WTC11 (cell line): ENCODE measurements around the gene COG5. TPM values are rescaled to one million over a fixed set of nuclear protein-coding genes. Genes with fewer than 3 reads are reported as not detected.

Experiments used
- ATAC-seq: fragments of 200-7000 bp; cut with Tn5 transposase; 2 replicates; pipeline ENCODE4 v1.10.0; 2021; ENCODE audit warnings: mild to moderate bottlenecking, moderate library complexity
- CTCF ChIA-PET: fragments of 300-600 bp; sonication (Branson Sonifier 250); formaldehyde crosslinking; loops from one replicate; lab custom pipeline; 2021; ENCODE audit warnings: antibody characterized with exemption; lab: Charles Lee
- POLR2A ChIA-PET: fragments of 350-600 bp; sonication (Branson Sonifier 250); formaldehyde crosslinking; loops from one replicate; lab custom pipeline; 2021; ENCODE audit warnings: antibody characterized with exemption; lab: Charles Lee
- DNase-seq: peaks from one replicate; pipeline ENCODE4 v3.0.0; 2021; ENCODE audit warnings: low spot score
- H3K27ac Mint-ChIP-seq: 2 replicates; pipeline ENCODE4 v1.8.0; 2021; ENCODE audit warnings: mixed read lengths
- H3K27me3 Mint-ChIP-seq: 2 replicates; pipeline ENCODE4 v1.8.0; 2021; ENCODE audit warnings: low read depth, mild to moderate bottlenecking, moderate library complexity, mixed read lengths
- H3K36me3 Mint-ChIP-seq: 2 replicates; pipeline ENCODE4 v1.8.0; 2021; ENCODE audit warnings: mixed read lengths
- H3K4me1 Mint-ChIP-seq: 2 replicates; pipeline ENCODE4 v1.8.0; 2022; ENCODE audit warnings: mixed read lengths
- H3K4me3 Mint-ChIP-seq: 2 replicates; pipeline ENCODE4 v1.8.0; 2021; ENCODE audit warnings: mild to moderate bottlenecking, moderate library complexity, mixed read lengths
- H3K9me3 Mint-ChIP-seq: 2 replicates; pipeline ENCODE4 v1.8.0; 2021; ENCODE audit warnings: mixed read lengths
- ELF4 ChIP-seq: sonication (generic); formaldehyde crosslinking; IDR thresholded peaks from 2 replicates; pipeline ENCODE4 v1.8.1; 2022; ENCODE audit warnings: low read depth, mild to moderate bottlenecking, moderate library complexity, missing genetic modification reagents
- EMX1 ChIP-seq: fragments of 250-450 bp; sonication (Bioruptor Pico); IDR thresholded peaks from 2 replicates; pipeline ENCODE4 v1.8.0; 2021; ENCODE audit warnings: mild to moderate bottlenecking
- ESRRA ChIP-seq: sonication (generic); formaldehyde crosslinking; IDR thresholded peaks from 2 replicates; pipeline ENCODE4 v1.8.1; 2022; ENCODE audit warnings: mild to moderate bottlenecking, missing genetic modification reagents, borderline replicate concordance
- HMGA2 ChIP-seq: fragments of 250-450 bp; sonication (Bioruptor Pico); IDR thresholded peaks from 2 replicates; pipeline ENCODE4 v1.4.0; 2021; ENCODE audit warnings: mild to moderate bottlenecking, moderate library complexity
- JUN ChIP-seq: sonication (generic); formaldehyde crosslinking; IDR thresholded peaks from 2 replicates; pipeline ENCODE4 v1.8.0; 2023; ENCODE audit warnings: mild to moderate bottlenecking, missing genetic modification reagents
- MYBL2 ChIP-seq: sonication (generic); formaldehyde crosslinking; IDR thresholded peaks from 2 replicates; pipeline ENCODE4 v1.8.1; 2023; ENCODE audit warnings: mild to moderate bottlenecking, moderate library complexity, missing genetic modification reagents
- NFATC4 ChIP-seq: fragments of 250-450 bp; sonication (Bioruptor Pico); IDR thresholded peaks from 2 replicates; pipeline ENCODE4 v1.9.0; 2021; ENCODE audit warnings: mild to moderate bottlenecking
- PREB ChIP-seq: sonication (generic); formaldehyde crosslinking; IDR thresholded peaks from 2 replicates; pipeline ENCODE4 v1.8.1; 2022; ENCODE audit warnings: mild to moderate bottlenecking, missing genetic modification reagents, moderate library complexity, borderline replicate concordance
- TP53 ChIP-seq: sonication (generic); formaldehyde crosslinking; IDR thresholded peaks from 2 replicates; pipeline ENCODE4 v1.8.1; 2023; ENCODE audit warnings: mild to moderate bottlenecking, missing genetic modification reagents
- USF1 ChIP-seq: sonication (generic); formaldehyde crosslinking; IDR thresholded peaks from 2 replicates; pipeline ENCODE4 v1.8.0; 2022; ENCODE audit warnings: mild to moderate bottlenecking, missing genetic modification reagents
- ZNF263 ChIP-seq: sonication (generic); formaldehyde crosslinking; IDR thresholded peaks from 2 replicates; pipeline ENCODE4 v1.8.1; 2022; ENCODE audit warnings: low read depth, mild to moderate bottlenecking, moderate library complexity, missing genetic modification reagents
- ZNF317 ChIP-seq: sonication (generic); formaldehyde crosslinking; IDR thresholded peaks from 2 replicates; pipeline ENCODE4 v1.8.1; 2023; ENCODE audit warnings: low read depth, mild to moderate bottlenecking, moderate library complexity, missing genetic modification reagents, borderline replicate concordance
- ZNF423 ChIP-seq: fragments of 250-450 bp; sonication (Bioruptor Pico); IDR thresholded peaks from 2 replicates; pipeline ENCODE4 v2.1.2; 2022; ENCODE audit warnings: mild to moderate bottlenecking, moderate library complexity
- ZNF532 ChIP-seq: fragments of 250-450 bp; sonication (Bioruptor Pico); IDR thresholded peaks from 2 replicates; pipeline ENCODE4 v1.9.0; 2021; ENCODE audit warnings: mild to moderate bottlenecking, borderline replicate concordance
- ZNF671 ChIP-seq: fragments of 250-450 bp; sonication (Bioruptor Pico); IDR thresholded peaks from 2 replicates; pipeline ENCODE4 v1.8.0; 2021; ENCODE audit warnings: mild to moderate bottlenecking
- ZSCAN18 ChIP-seq: fragments of 250-450 bp; sonication (Bioruptor Pico); IDR thresholded peaks from 2 replicates; pipeline ENCODE4 v2.1.2; 2022; ENCODE audit warnings: mild to moderate bottlenecking, moderate library complexity
- total RNA-seq: library from RNA; stranded (reverse); gene quantifications from 3 replicates; pipeline ENCODE4 v1.2.3, GENCODE V29; 2021
- TF ChIP-seq, protein P1 (sequence below): sonication (generic); formaldehyde crosslinking; IDR thresholded peaks from 2 replicates; pipeline ENCODE4 v1.8.0; 2023; ENCODE audit warnings: missing genetic modification reagents
- TF ChIP-seq, protein P2 (sequence below): sonication (generic); formaldehyde crosslinking; IDR thresholded peaks from 2 replicates; pipeline ENCODE4 v1.8.1; 2023; ENCODE audit warnings: mild to moderate bottlenecking, missing genetic modification reagents, borderline replicate concordance
- TF ChIP-seq, protein P3 (sequence below): fragments of 250-450 bp; sonication (Bioruptor Pico); IDR thresholded peaks from 2 replicates; pipeline ENCODE4 v1.9.0; 2021; ENCODE audit warnings: moderate library complexity, mild to moderate bottlenecking, inconsistent platforms, borderline replicate concordance

COG5 gene
- total RNA-seq, 1 experiment from 2014 or later: 23.8 TPM

DNA sequence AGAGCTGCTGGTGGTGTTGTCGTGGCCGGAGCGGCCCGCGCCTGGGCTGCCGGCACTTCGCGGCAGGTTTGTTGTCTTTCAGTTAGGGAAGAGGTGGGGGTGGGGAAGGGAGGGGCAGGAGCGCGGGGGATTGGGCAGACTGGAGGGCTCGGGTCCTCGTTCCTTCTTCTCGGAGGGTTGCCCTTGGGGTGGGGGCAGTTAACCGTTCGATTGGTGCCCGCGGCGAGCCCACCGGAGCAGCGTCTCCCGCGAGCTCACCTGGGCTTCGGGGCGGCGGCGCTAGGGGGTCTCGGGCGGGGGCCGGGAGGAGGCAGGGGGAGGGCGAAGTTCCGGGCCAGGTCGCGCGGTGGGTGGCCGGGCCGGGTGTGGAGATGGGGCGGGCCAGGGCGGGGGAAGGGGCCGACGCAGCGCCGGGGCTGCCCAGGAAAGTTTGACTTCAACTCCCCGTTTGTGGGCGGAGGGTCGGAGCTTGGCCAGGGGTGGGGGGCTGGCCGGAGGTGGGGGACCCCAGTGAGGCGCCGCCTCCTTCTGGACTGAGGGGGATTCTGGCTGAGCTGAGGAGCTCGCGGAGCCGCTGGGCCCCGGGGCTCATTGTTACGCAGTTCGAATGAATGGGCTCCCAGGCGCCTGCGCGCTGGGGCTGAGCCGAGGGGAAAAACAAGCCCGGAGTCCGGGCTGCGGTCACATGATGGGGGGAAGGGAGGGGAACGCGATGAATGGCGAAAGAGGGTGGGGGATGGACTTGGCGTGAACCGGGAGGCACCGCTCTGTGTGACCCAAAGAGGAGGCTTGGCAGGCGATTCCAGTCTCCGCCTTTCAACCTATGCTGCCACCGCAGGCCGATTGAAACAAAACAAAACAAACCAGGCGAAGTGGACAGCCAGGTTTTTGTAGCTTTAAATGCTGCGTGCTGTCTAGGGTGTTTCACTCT is 394.3 kb downstream of the COG5 start (continued):
- TF ChIP-seq HMGA2 (CRISPR knock-in tag) (no peak), EMX1 (CRISPR knock-in tag) (no peak)

GRCh38 chr7:107168233-107169119 is 395.2 kb downstream of the COG5 start, which contains the start of gene HBP1:
HBP1 (plus strand) TSS chr7:107169003; CDS start chr7:107179894, 10,891 bp downstream.
- Mint-ChIP-seq H3K9me3 (no peaks in the 10 kb centered on the region), H3K27me3 (no peaks in the 10 kb centered on the region), H3K27ac (peak within 1 kb of the TSS; percentile 100), H3K36me3 (peaks cover 2% of the 10 kb centered on the region; the same call in 1 of the 2 replicates), H3K4me1 (peaks cover 42% of the 10 kb centered on the region), H3K4me3 (peak within 1 kb of the TSS; percentile 94)
- CTCF ChIA-PET: interaction anchor here (0.6 to 3.5 kb wide), 22 partner anchors 12 to 992 kb away, joined by 3 to 29 read pairs (median 4); no protein-coding TSS in a partner anchor
- ATAC-seq: peak; percentile 90
- DNase-seq: peak; percentile 97
- POLR2A ChIA-PET: interaction anchor here (0.5 to 1.6 kb wide), 11 partner anchors 12 to 883 kb away, joined by 3 to 8 read pairs (median 4); partner anchors contain the start of genes CBLL1 and NAMPT
- no peak for TF ChIP-seq JUN
- TF ChIP-seq ELF4: no peak
- no peak for TF ChIP-seq ZSCAN18 (CRISPR knock-in tag)
- TF ChIP-seq ZNF532 (CRISPR knock-in tag): no peak
- peak; percentile 60; the same call in 1 of the 2 replicates for TF ChIP-seq USF1 (CRISPR knock-in tag)
- no peak for TF ChIP-seq NFATC4 (CRISPR knock-in tag)
- TF ChIP-seq MYBL2 (CRISPR knock-in tag): no peak
- no peak for TF ChIP-seq ZNF263
- TF ChIP-seq, protein P1, sequence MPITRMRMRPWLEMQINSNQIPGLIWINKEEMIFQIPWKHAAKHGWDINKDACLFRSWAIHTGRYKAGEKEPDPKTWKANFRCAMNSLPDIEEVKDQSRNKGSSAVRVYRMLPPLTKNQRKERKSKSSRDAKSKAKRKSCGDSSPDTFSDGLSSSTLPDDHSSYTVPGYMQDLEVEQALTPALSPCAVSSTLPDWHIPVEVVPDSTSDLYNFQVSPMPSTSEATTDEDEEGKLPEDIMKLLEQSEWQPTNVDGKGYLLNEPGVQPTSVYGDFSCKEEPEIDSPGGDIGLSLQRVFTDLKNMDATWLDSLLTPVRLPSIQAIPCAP (CRISPR knock-in tag): no peak
- no peak for TF ChIP-seq TP53 (CRISPR knock-in tag)
- no peak for TF ChIP-seq ESRRA (CRISPR knock-in tag)
- TF ChIP-seq, protein P2, sequence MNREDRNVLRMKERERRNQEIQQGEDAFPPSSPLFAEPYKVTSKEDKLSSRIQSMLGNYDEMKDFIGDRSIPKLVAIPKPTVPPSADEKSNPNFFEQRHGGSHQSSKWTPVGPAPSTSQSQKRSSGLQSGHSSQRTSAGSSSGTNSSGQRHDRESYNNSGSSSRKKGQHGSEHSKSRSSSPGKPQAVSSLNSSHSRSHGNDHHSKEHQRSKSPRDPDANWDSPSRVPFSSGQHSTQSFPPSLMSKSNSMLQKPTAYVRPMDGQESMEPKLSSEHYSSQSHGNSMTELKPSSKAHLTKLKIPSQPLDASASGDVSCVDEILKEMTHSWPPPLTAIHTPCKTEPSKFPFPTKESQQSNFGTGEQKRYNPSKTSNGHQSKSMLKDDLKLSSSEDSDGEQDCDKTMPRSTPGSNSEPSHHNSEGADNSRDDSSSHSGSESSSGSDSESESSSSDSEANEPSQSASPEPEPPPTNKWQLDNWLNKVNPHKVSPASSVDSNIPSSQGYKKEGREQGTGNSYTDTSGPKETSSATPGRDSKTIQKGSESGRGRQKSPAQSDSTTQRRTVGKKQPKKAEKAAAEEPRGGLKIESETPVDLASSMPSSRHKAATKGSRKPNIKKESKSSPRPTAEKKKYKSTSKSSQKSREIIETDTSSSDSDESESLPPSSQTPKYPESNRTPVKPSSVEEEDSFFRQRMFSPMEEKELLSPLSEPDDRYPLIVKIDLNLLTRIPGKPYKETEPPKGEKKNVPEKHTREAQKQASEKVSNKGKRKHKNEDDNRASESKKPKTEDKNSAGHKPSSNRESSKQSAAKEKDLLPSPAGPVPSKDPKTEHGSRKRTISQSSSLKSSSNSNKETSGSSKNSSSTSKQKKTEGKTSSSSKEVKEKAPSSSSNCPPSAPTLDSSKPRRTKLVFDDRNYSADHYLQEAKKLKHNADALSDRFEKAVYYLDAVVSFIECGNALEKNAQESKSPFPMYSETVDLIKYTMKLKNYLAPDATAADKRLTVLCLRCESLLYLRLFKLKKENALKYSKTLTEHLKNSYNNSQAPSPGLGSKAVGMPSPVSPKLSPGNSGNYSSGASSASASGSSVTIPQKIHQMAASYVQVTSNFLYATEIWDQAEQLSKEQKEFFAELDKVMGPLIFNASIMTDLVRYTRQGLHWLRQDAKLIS (CRISPR knock-in tag): no peak
- no peak for TF ChIP-seq ZNF423 (CRISPR knock-in tag)
- no peak for TF ChIP-seq ZNF671 (CRISPR knock-in tag)
- TF ChIP-seq ZNF317: no peak
- TF ChIP-seq, protein P3, sequence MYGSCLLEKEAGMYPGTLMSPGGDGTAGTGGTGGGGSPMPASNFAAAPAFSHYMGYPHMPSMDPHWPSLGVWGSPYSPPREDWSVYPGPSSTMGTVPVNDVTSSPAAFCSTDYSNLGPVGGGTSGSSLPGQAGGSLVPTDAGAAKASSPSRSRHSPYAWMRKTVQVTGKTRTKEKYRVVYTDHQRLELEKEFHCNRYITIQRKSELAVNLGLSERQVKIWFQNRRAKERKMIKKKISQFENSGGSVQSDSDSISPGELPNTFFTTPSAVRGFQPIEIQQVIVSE (CRISPR knock-in tag): no peak
- no peak for TF ChIP-seq PREB (CRISPR knock-in tag)
